Left ventricle myocardium inferior (tissue), 1 donor: ENCODE data around the gene MGRN1. TPM values are rescaled to one million over a fixed set of nuclear protein-coding genes. Genes with fewer than 3 reads are reported as not detected.

ENCODE experiments used
- DNase-seq: peaks from one replicate; pipeline ENCODE4 v3.0.0-alpha.2; 2020
- H3K27ac ChIP-seq: fragments of 200-600 bp; replicated peaks from 2 replicates; pipeline ENCODE4 v1.8.0; 2021
- H3K27me3 ChIP-seq: fragments of 200-600 bp; 2 replicates; pipeline ENCODE4 v1.8.0; 2021; ENCODE audit warnings: low read depth
- H3K36me3 ChIP-seq: fragments of 200-600 bp; 2 replicates; pipeline ENCODE4 v1.8.0; 2021
- H3K4me1 ChIP-seq: fragments of 200-600 bp; 2 replicates; pipeline ENCODE4 v1.8.0; 2021
- H3K4me3 ChIP-seq: fragments of 200-600 bp; 2 replicates; pipeline ENCODE4 v1.8.0; 2021; ENCODE audit warnings: mild to moderate bottlenecking, moderate library complexity
- H3K9me3 ChIP-seq: fragments of 200-600 bp; replicated peaks from 2 replicates; pipeline ENCODE4 v1.8.0; 2021
- intact Hi-C: fragments of 100-400 bp; cut with micrococcal nuclease; formaldehyde crosslinking; loops from one replicate; pipeline ENCODE4 v1.11.0; 2022
- total RNA-seq: library from RNA; stranded (reverse); fragmentation: NEBNext Ultra II Directional; extraction: Animal tissue kit (Norgen Biotek cat#: 25700); gene quantifications from one replicate; pipeline ENCODE4 v1.2.1, GENCODE V29; 2021
- TF ChIP-seq, protein P1 (sequence below): fragments of 200-600 bp; IDR thresholded peaks from 2 replicates; pipeline ENCODE4 v1.8.0; 2021; ENCODE audit warnings: antibody characterized with exemption, mild to moderate bottlenecking, borderline replicate concordance
- donor health status: DM: no; HTN: yes; CAD: no; lungs with severe emphysema.

Gene MGRN1
- total RNA-seq, 1 donor from 2014 or later: 30.5 TPM

DNA sequence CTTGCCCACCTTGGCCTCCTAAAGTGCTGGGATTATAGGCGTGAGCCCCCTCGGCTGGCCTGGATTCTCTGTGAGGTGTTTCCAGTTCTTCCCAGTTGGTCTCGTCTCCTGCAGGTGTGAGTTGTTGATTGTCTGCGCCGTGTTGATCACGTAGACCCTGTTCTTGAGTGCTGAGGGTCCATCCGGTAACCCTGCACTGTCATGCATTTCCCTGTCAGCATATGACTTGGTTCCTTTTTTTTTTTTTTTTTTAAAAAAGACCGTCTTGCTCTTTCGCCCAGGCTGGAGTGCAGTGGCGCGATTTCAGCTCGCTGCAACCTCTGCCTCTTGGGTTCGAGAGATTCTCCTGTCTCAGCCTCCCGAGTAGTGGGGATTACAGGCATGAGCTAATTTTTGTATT is 17.3 kb downstream of the MGRN1 start:
- peaks cover 20% of the 10 kb centered on the region for H3K4me1 ChIP-seq
- peaks cover 9% of the 10 kb centered on the region for H3K36me3 ChIP-seq
- no peak overlapping the region for H3K27ac ChIP-seq
- TF ChIP-seq, protein P1, sequence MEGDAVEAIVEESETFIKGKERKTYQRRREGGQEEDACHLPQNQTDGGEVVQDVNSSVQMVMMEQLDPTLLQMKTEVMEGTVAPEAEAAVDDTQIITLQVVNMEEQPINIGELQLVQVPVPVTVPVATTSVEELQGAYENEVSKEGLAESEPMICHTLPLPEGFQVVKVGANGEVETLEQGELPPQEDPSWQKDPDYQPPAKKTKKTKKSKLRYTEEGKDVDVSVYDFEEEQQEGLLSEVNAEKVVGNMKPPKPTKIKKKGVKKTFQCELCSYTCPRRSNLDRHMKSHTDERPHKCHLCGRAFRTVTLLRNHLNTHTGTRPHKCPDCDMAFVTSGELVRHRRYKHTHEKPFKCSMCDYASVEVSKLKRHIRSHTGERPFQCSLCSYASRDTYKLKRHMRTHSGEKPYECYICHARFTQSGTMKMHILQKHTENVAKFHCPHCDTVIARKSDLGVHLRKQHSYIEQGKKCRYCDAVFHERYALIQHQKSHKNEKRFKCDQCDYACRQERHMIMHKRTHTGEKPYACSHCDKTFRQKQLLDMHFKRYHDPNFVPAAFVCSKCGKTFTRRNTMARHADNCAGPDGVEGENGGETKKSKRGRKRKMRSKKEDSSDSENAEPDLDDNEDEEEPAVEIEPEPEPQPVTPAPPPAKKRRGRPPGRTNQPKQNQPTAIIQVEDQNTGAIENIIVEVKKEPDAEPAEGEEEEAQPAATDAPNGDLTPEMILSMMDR: no peak
- no peaks in the 10 kb centered on the region for H3K27me3 ChIP-seq
- no peak overlapping the region for H3K4me3 ChIP-seq
- DNase-seq: no peak
- intact Hi-C loops: no loop called here
- H3K9me3 ChIP-seq: no peaks in the 10 kb centered on the region

DNA sequence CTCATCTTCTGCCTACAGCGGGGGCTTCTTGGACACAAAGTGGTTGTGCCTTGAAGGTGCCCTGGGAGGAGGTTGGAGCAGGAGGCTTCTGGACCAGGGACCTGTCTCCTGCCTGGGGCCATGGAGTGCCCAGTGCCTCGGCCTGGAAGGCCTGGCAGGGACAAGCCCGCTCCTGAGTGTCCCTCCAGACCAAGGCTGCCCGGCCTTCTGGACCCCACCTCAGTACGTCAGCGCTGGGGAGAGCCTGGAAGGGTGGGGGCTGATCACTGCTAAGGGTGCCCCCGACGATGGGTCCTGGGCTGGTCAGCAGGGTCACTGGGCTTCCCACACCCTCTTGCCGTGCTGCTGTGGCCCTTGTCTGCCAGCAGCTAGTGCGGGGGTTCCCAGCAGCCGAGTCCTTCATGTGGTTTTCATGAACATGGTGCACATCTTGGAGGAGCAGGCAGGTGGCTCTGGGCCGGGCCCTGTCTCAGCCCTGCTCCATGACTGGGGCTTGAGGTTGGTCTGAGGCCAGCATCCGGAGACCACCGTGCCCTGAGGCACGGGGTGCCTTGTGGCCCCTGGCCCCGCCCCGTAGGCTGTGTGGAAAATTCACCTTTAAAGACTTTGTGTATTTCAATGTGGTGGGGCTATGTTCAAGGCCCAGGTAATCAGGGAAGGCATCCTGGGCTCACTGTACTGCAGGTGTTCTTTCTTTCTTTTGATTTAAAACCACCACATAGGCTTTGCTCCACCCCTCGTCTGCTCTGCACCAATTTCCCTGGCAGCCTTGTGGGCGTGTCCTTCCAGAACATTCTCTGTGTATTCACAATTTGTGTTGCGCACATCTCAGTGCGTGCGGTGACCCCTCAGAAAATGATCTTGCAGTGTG is 22.4 kb downstream of the MGRN1 start:
- Histone ChIP-seq H3K4me3 (no peak overlapping the region), H3K27ac (no peak overlapping the region), H3K9me3 (no peaks in the 10 kb centered on the region), H3K27me3 (no peaks in the 10 kb centered on the region), H3K4me1 (no peaks in the 10 kb centered on the region), H3K36me3 (peaks cover 25% of the 10 kb centered on the region)
- intact Hi-C loops: no loop called here
- TF ChIP-seq, protein P1: no peak
- no peak for DNase-seq

DNA sequence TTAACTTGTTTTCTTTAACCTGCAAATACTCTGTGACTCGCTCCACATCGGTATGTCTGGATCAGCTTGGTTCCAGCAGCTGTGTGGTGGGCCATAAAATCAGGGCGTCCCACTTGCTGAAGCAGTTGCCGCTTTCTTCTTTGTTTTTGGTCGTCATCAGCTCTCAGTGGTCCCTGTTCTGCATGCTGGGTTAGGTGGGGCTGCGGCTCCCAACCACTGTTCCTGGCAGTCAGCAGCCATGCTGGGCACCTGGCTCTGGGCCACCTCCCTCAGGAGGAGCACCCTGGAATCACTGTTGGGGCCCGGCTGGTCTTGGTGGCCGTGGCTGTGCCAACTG is 23.0 kb downstream of the MGRN1 start:
- TF ChIP-seq, protein P1: no peak
- Histone ChIP-seq H3K27me3 (no peaks in the 10 kb centered on the region), H3K27ac (no peak overlapping the region), H3K4me1 (no peaks in the 10 kb centered on the region), H3K9me3 (no peaks in the 10 kb centered on the region), H3K4me3 (no peak overlapping the region), H3K36me3 (peaks cover 31% of the 10 kb centered on the region)
- DNase-seq: no peak
- intact Hi-C loops: no loop called here

DNA sequence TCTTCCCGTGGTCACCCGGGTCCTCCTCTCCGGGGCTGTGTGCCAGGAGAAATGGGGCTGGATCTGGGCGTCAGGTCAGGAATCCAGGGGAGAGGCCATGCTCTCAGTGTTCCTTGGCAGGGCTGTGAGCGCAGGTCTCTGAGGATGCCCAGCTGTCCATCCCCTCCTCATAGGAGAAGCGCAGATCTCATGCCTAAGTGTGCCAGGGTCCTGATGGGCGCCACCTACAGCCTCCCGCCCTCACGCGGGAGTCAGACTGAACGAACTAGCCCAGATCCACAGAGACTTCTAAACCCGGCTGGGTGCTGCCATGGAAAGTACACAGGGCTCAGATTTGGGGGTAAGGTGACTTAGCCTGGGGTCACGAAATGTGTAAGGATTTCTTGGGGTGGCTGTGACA is 24.3 kb downstream of the MGRN1 start:
- no peaks in the 10 kb centered on the region for H3K9me3 ChIP-seq
- H3K36me3 ChIP-seq: peaks cover 44% of the 10 kb centered on the region
- TF ChIP-seq, protein P1: no peak
- no peak overlapping the region for H3K27ac ChIP-seq
- H3K27me3 ChIP-seq: no peaks in the 10 kb centered on the region
- H3K4me3 ChIP-seq: no peak overlapping the region
- no peaks in the 10 kb centered on the region for H3K4me1 ChIP-seq
- intact Hi-C loops: no loop called here
- DNase-seq: no peak

DNA sequence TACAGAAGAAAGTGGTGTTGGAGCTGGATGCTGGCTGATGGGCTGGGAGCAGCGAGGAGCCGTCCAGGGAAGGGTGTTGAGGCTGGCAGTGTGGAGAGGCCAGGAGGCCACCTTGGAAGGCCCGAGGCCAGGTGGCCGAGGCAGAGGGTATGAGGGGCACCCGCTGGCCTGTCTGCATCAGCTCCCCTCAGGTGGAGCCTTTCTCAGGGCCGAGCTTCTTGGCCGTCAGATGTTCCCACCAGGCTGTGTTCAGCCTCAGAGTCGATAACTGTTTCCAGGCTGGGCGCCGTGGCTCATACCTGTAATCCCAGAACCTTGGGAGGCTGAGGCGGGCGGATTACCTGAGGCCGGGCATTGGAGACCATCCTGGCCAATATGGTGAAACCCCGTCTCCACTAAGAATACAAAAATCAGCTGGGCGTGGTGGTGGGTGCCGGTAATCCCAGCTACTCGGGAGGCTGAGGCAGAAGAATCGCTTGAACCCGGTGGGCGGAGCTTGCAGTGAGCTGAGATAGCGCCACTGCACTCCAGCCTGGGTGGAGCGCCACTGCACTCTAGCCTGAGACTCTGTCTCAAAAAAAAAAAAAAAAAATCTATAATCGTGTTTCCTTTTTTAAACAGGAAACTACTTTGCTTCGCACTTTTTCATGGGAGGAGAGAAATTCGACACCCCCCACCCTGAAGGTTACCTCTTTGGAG is 25.3 kb downstream of the MGRN1 start:
- TF ChIP-seq, protein P1: no peak
- DNase-seq: no peak
- no peak overlapping the region for H3K4me3 ChIP-seq
- peaks cover 52% of the 10 kb centered on the region for H3K36me3 ChIP-seq
- H3K27ac ChIP-seq: no peak overlapping the region
- no peaks in the 10 kb centered on the region for H3K27me3 ChIP-seq
- no peaks in the 10 kb centered on the region for H3K4me1 ChIP-seq
- H3K9me3 ChIP-seq: no peaks in the 10 kb centered on the region
- intact Hi-C loops: no loop called here
